Stomach (tissue), 9 donors: Measurements from ENCODE around the gene GLDN. TPM values are rescaled to one million over a fixed set of nuclear protein-coding genes. Genes with fewer than 3 reads are reported as not detected.

ENCODE experiments used
- DNase-seq, 2 donors: peaks; one replicate each; pipeline versions ENCODE4 v3.0.0 to v3.0.0-alpha.2; 2013 to 2019
- H3K27ac ChIP-seq, 5 donors: fragments of 200-600 bp in 4 of 5; sonication (generic) in 4 of 5; one replicate each; pipeline ENCODE4 v1.5.1; 2013 to 2019; ENCODE audit warnings: mild to moderate bottlenecking in 1 of 5, moderate library complexity in 1 of 5
- H3K27me3 ChIP-seq, 3 donors: fragments of 200-600 bp; sonication (generic); one replicate each; pipeline ENCODE4 v1.5.1; 2017 to 2019; ENCODE audit warnings: mixed run types in 1 of 3
- H3K36me3 ChIP-seq, 4 donors: fragments of 200-600 bp; sonication (generic); 1 replicate in 3 of 4; 2 replicates in 1 of 4; pipeline ENCODE4 v1.5.1; 2016 to 2019
- H3K4me1 ChIP-seq, 4 donors: fragments of 200-600 bp; sonication (generic); one replicate each; pipeline ENCODE4 v1.5.1; 2016 to 2019
- H3K4me3 ChIP-seq, 4 donors: fragments of 200-600 bp; sonication (generic) in 3 of 4; one replicate each; pipeline ENCODE4 v1.5.1; 2016 to 2019; ENCODE audit warnings: mild to moderate bottlenecking in 1 of 4
- H3K9me3 ChIP-seq, 4 donors: fragments of 200-600 bp; sonication (generic); one replicate each; pipeline ENCODE4 v1.5.1; 2016 to 2019
- CTCF ChIP-seq, 7 experiments: fragments of 450-650 bp in 4 of 7; fragments of 200-600 bp in 3 of 7; sonication (generic) in 3 of 7; IDR thresholded peaks; one replicate each; pipeline ENCODE4 v1.5.1; 2016 to 2019; ENCODE audit warnings: antibody characterized with exemption in 7 of 7, control low read depth in 2 of 7, mild to moderate bottlenecking in 1 of 7
- EP300 ChIP-seq: sonication (generic); formaldehyde crosslinking; IDR thresholded peaks from one replicate; pipeline ENCODE4 v1.6.1; 2017; ENCODE audit warnings: antibody characterized with exemption
- POLR2A ChIP-seq, 4 donors: fragments of 450-650 bp; IDR thresholded peaks; one replicate each; pipeline ENCODE4 v1.6.1; 2016; ENCODE audit warnings: antibody characterized with exemption in 4 of 4, control low read depth in 2 of 4, mild to moderate bottlenecking in 1 of 4, moderate library complexity in 1 of 4
- POLR2AphosphoS5 ChIP-seq, 3 donors: sonication (generic); formaldehyde crosslinking; IDR thresholded peaks; one replicate each; pipeline ENCODE4 v1.6.1; 2016; ENCODE audit warnings: antibody characterized with exemption in 3 of 3
- WGBS, 5 donors: extraction: QIAGEN DNeasy Blood & Tissue Kit in 3 of 5; methylation state at CpG; one replicate each; pipeline versions ENCODE4 v1.1.5 to v1.1.7; 2013 to 2018; 5-methylcytosine and 5-hydroxymethylcytosine counted together
- intact Hi-C: fragments of 100-400 bp; cut with DNase I; formaldehyde crosslinking; loops from one replicate; pipeline ENCODE4 v1.15.1; 2023; ENCODE audit warnings: low total_unique reads
- polyA plus RNA-seq, 3 donors: library from polyadenylated mRNA; stranded (reverse); fragments of 200-250 nt; gene quantifications; one replicate each; pipeline ENCODE4 v1.2.3, GENCODE V29; 2013
- total RNA-seq, 5 donors: library from RNA; depleted of rRNA; stranded (reverse); fragments of >200 nt; gene quantifications; one replicate each; pipeline versions ENCODE4 v1.1.0 to v1.2.3, GENCODE V29; 2014 to 2016
- donor health status: healthy with polysubstance abuse.
- donor health status: Bipolar disorder and iron deficiency.
- donor health status: healthy.

GLDN gene
- total and polyA plus RNA-seq, 8 donors = 0.23 to 8.7 (median 1.7) TPM; not detected in 1

- H3K27me3 ChIP-seq = no peaks in the 10 kb centered on the region
- no peak overlapping the region for H3K4me3 ChIP-seq
- no peaks in the 10 kb centered on the region for H3K9me3 ChIP-seq
- H3K27ac ChIP-seq = no peak overlapping the region
- intact Hi-C loops = no loop called here
- TF ChIP-seq POLR2AphosphoS5 (IDR thresholded peaks at IDR 0.05) (no peak), CTCF (IDR thresholded peaks at IDR 0.05) (no peak), POLR2A (IDR thresholded peaks at IDR 0.05) (no peak), EP300 (no peak)
- H3K36me3 ChIP-seq = no peaks in the 10 kb centered on the region
- H3K4me1 ChIP-seq = peaks cover 0 to 20% (median 5%) of the 10 kb centered on the region in 4 donors
- DNase-seq = no peak
- WGBS, 5 donors = 37 to 57% (median 53%) methylated on average over 2 of the region's 2 CpGs
Observed at GRCh38 chr15:51303462-51303980, 37.9 kb upstream of the GLDN start.

GRCh38 chr15:51307325-51307724 is 34.1 kb upstream of the GLDN start:
- WGBS, 5 donors = 76 to 93% (median 89%) methylated on average over 3 of the region's 3 CpGs
- intact Hi-C loops = no loop called here
- TF ChIP-seq POLR2AphosphoS5 (IDR thresholded peaks at IDR 0.05) = no peak
- no peak for TF ChIP-seq POLR2A (IDR thresholded peaks at IDR 0.05)
- no peak for TF ChIP-seq EP300
- no peak for TF ChIP-seq CTCF (IDR thresholded peaks at IDR 0.05)
- no peak for DNase-seq
- Histone ChIP-seq H3K36me3 (no peaks in the 10 kb centered on the region), H3K9me3 (no peaks in the 10 kb centered on the region), H3K27ac (no peak overlapping the region), H3K4me3 (no peak overlapping the region), H3K27me3 (peaks cover 0 to 5% (median 0%) of the 10 kb centered on the region in 3 donors), H3K4me1 (peaks cover 0 to 7% (median 2%) of the 10 kb centered on the region in 4 donors)

- Histone ChIP-seq H3K4me1 (peaks cover 0 to 7% (median 3%) of the 10 kb centered on the region in 4 donors), H3K36me3 (no peaks in the 10 kb centered on the region), H3K27me3 (peaks cover 0 to 5% (median 0%) of the 10 kb centered on the region in 3 donors), H3K27ac (no peak overlapping the region), H3K9me3 (no peaks in the 10 kb centered on the region), H3K4me3 (no peak overlapping the region)
- no peak for DNase-seq
- intact Hi-C loops = no loop called here
- TF ChIP-seq CTCF (IDR thresholded peaks at IDR 0.05) (no peak), POLR2A (IDR thresholded peaks at IDR 0.05) (no peak), POLR2AphosphoS5 (IDR thresholded peaks at IDR 0.05) (no peak), EP300 (no peak)
- 74 to 87% (median 82%) methylated on average over 3 of the region's 3 CpGs for WGBS, 5 donors
Observed at GRCh38 chr15:51307811-51308210, 33.6 kb upstream of the GLDN start.

- no peak overlapping the region for H3K4me3 ChIP-seq
- no peaks in the 10 kb centered on the region for H3K9me3 ChIP-seq
- H3K27me3 ChIP-seq = peaks cover 0 to 5% (median 0%) of the 10 kb centered on the region in 3 donors
- DNase-seq = no peak
- intact Hi-C loops = no loop called here
- H3K36me3 ChIP-seq = no peaks in the 10 kb centered on the region
- 56 to 77% (median 72%) methylated on average over 2 of the region's 2 CpGs for WGBS, 5 donors
- TF ChIP-seq POLR2A (IDR thresholded peaks at IDR 0.05) = no peak
- no peak for TF ChIP-seq CTCF (IDR thresholded peaks at IDR 0.05)
- no peak for TF ChIP-seq EP300
- TF ChIP-seq POLR2AphosphoS5 (IDR thresholded peaks at IDR 0.05) = no peak
- peaks cover 0 to 7% (median 3%) of the 10 kb centered on the region in 4 donors for H3K4me1 ChIP-seq
- H3K27ac ChIP-seq = peak overlapping the region in 2 of 5 donors; percentile 20 to 56
Observed at GRCh38 chr15:51310064-51310463, 31.4 kb upstream of the GLDN start.
